ENCODE results near the gene VEGFA.

DNA sequence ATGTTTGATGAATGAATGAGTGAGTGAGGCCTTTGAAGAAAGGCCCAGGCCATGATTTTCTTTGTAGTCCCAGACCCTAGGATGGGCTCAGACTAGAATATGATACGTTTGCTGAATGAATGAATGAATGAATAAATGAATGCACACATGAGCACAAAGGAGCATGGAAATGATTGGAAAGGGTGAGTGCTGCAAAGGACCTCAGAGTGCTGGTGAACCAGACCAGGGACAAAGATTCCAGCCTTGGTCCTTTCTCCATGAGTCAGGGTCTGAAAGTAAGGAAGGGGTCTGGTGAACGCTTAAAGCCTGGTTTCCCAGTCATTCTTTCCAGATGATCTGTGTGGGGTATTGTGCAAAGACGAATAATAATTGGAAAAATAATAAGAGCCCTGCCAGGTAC lies 42.4 kb upstream of the VEGFA start:
- TF ChIP-seq, protein P1, sequence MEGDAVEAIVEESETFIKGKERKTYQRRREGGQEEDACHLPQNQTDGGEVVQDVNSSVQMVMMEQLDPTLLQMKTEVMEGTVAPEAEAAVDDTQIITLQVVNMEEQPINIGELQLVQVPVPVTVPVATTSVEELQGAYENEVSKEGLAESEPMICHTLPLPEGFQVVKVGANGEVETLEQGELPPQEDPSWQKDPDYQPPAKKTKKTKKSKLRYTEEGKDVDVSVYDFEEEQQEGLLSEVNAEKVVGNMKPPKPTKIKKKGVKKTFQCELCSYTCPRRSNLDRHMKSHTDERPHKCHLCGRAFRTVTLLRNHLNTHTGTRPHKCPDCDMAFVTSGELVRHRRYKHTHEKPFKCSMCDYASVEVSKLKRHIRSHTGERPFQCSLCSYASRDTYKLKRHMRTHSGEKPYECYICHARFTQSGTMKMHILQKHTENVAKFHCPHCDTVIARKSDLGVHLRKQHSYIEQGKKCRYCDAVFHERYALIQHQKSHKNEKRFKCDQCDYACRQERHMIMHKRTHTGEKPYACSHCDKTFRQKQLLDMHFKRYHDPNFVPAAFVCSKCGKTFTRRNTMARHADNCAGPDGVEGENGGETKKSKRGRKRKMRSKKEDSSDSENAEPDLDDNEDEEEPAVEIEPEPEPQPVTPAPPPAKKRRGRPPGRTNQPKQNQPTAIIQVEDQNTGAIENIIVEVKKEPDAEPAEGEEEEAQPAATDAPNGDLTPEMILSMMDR (conservative IDR thresholded peaks at IDR 0.05): no peak
- no peak for TF ChIP-seq ZFX (IDR thresholded peaks at IDR 0.05)
